Measurements from ENCODE around the gene PAPLN. TPM values are rescaled to one million over a fixed set of nuclear protein-coding genes. Genes with fewer than 3 reads are reported as not detected.
A peak's percentile ranks its signal among the peaks of the same experiment; 100 is the strongest.
"Not testable (repeated sequence)": the region's sequence is repeated elsewhere in the genome, so short reads cannot be mapped to it uniquely, and the experiment has no call there.

PAPLN gene
- total RNA-seq, result 0.58 TPM
- 1 to 10 TPM in 7 of 8 donors, under 1 TPM in 1; 0.87 to 4.2 (median 1.4) TPM for polyA plus RNA-seq (ENCODE audit: insufficient read depth in 1 of 8, insufficient read length in 8 of 8, low replicate concordance in 1 of 8)
- long read RNA-seq, donor 1, result 0 reads
- long read RNA-seq, donor 2, result 0 reads
- long read RNA-seq, donor 3, result 0 reads
- long read RNA-seq, donor 4, result 0 reads
- long read RNA-seq, donor 5, result 0 reads
- long read RNA-seq, donor 6, result 0 reads
- long read RNA-seq, donor 7, result 0 reads
- long read RNA-seq, donor 8, result 0 reads
- long read RNA-seq, donor 9, result 0 reads
- long read RNA-seq, donor 10, result 0 reads
- long read RNA-seq, donor 11, result 0 reads

GRCh38 chr14:73237219-73237785 lies at the start of gene PAPLN:
Gene PAPLN (plus strand): TSS chr14:73237506. CDS start chr14:73239779, 2,273 bp downstream.
- DNase-seq, result no peak
- H3K27me3 ChIP-seq (ENCODE audit: control insufficient read depth, insufficient read depth, low read length), result peaks cover 84% of the 10 kb centered on the region
- H3K36me3 ChIP-seq (ENCODE audit: control insufficient read depth, insufficient read depth, low read length), result no peaks in the 10 kb centered on the region
- H3K27ac ChIP-seq (ENCODE audit: low read length), result no peak within 1 kb of the TSS
- WGBS (ENCODE audit: insufficient coverage), result 2% methylated on average over 46 of the region's 48 CpGs
- H3K4me1 ChIP-seq (ENCODE audit: control insufficient read depth, insufficient read depth, low read length), result peaks cover 36% of the 10 kb centered on the region
- H3K4me3 ChIP-seq (ENCODE audit: low read length), result peak within 1 kb of the TSS; percentile 32
- no peaks in the 10 kb centered on the region for H3K9me3 ChIP-seq (replicated peaks; ENCODE audit: control insufficient read depth, low read depth, low read length)

- Histone ChIP-seq H3K27me3 (ENCODE audit: control insufficient read depth, insufficient read depth, low read length) (no peaks in the 10 kb centered on the region), H3K36me3 (ENCODE audit: control insufficient read depth, insufficient read depth, low read length) (peaks cover 29% of the 10 kb centered on the region), H3K27ac (ENCODE audit: low read length) (no peak overlapping the region), H3K4me3 (ENCODE audit: low read length) (no peak overlapping the region), H3K4me1 (ENCODE audit: control insufficient read depth, insufficient read depth, low read length) (no peaks in the 10 kb centered on the region), H3K9me3 (replicated peaks; ENCODE audit: control insufficient read depth, low read depth, low read length) (no peaks in the 10 kb centered on the region)
- DNase-seq, result no peak
- WGBS (ENCODE audit: insufficient coverage), result 93% methylated on average over 2 of the region's 3 CpGs
Observed at GRCh38 chr14:73188501-73188911, 48.8 kb upstream of the PAPLN start.

- no peak for DNase-seq
- Histone ChIP-seq H3K9me3 (replicated peaks; ENCODE audit: control insufficient read depth, low read depth, low read length) (no peaks in the 10 kb centered on the region), H3K4me1 (ENCODE audit: control insufficient read depth, insufficient read depth, low read length) (no peaks in the 10 kb centered on the region), H3K27me3 (ENCODE audit: control insufficient read depth, insufficient read depth, low read length) (no peaks in the 10 kb centered on the region), H3K36me3 (ENCODE audit: control insufficient read depth, insufficient read depth, low read length) (peaks cover 36% of the 10 kb centered on the region), H3K27ac (ENCODE audit: low read length) (no peak overlapping the region), H3K4me3 (ENCODE audit: low read length) (no peak overlapping the region)
- whole genome bisulfite sequencing (ENCODE audit: insufficient coverage), result 100% methylated on average over 1 of the region's 3 CpGs
Observed at GRCh38 chr14:73189651-73190050, 47.7 kb upstream of the PAPLN start.

GRCh38 chr14:73191441-73191840 lies 45.9 kb upstream of the PAPLN start:
- Histone ChIP-seq H3K4me1 (ENCODE audit: control insufficient read depth, insufficient read depth, low read length) (no peaks in the 10 kb centered on the region), H3K9me3 (replicated peaks; ENCODE audit: control insufficient read depth, low read depth, low read length) (no peaks in the 10 kb centered on the region), H3K4me3 (ENCODE audit: low read length) (no peak overlapping the region), H3K36me3 (ENCODE audit: control insufficient read depth, insufficient read depth, low read length) (peaks cover 40% of the 10 kb centered on the region), H3K27ac (ENCODE audit: low read length) (no peak overlapping the region), H3K27me3 (ENCODE audit: control insufficient read depth, insufficient read depth, low read length) (no peaks in the 10 kb centered on the region)
- no peak for DNase-seq
- no CpG with 5 or more reads among the region's 2 CpGs for WGBS (ENCODE audit: insufficient coverage)

GRCh38 chr14:73194306-73194705 lies 43.0 kb upstream of the PAPLN start:
- not testable (repeated sequence) for H3K27me3 ChIP-seq (ENCODE audit: control insufficient read depth, insufficient read depth, low read length); H3K4me1 ChIP-seq (ENCODE audit: control insufficient read depth, insufficient read depth, low read length); H3K9me3 ChIP-seq (replicated peaks; ENCODE audit: control insufficient read depth, low read depth, low read length); H3K4me3 ChIP-seq (ENCODE audit: low read length); DNase-seq; H3K27ac ChIP-seq (ENCODE audit: low read length)
- H3K36me3 ChIP-seq (ENCODE audit: control insufficient read depth, insufficient read depth, low read length), result peaks cover 41% of the 10 kb centered on the region
- 94% methylated on average over 3 of the region's 8 CpGs for WGBS (ENCODE audit: insufficient coverage)

GRCh38 chr14:73198253-73198652 lies 39.1 kb upstream of the PAPLN start:
- no peak for DNase-seq
- no peak overlapping the region for H3K27ac ChIP-seq (ENCODE audit: low read length)
- H3K36me3 ChIP-seq (ENCODE audit: control insufficient read depth, insufficient read depth, low read length), result peaks cover 34% of the 10 kb centered on the region
- H3K27me3 ChIP-seq (ENCODE audit: control insufficient read depth, insufficient read depth, low read length), result no peaks in the 10 kb centered on the region
- H3K9me3 ChIP-seq (replicated peaks; ENCODE audit: control insufficient read depth, low read depth, low read length), result no peaks in the 10 kb centered on the region
- H3K4me1 ChIP-seq (ENCODE audit: control insufficient read depth, insufficient read depth, low read length), result no peaks in the 10 kb centered on the region
- H3K4me3 ChIP-seq (ENCODE audit: low read length), result no peak overlapping the region
- WGBS (ENCODE audit: insufficient coverage), result 81% methylated on average over 2 of the region's 2 CpGs

GRCh38 chr14:73203527-73203926 lies 33.8 kb upstream of the PAPLN start:
- Histone ChIP-seq H3K27me3 (ENCODE audit: control insufficient read depth, insufficient read depth, low read length) (no peaks in the 10 kb centered on the region), H3K36me3 (ENCODE audit: control insufficient read depth, insufficient read depth, low read length) (peaks cover 49% of the 10 kb centered on the region), H3K9me3 (replicated peaks; ENCODE audit: control insufficient read depth, low read depth, low read length) (peaks cover 4% of the 10 kb centered on the region), H3K4me1 (ENCODE audit: control insufficient read depth, insufficient read depth, low read length) (no peaks in the 10 kb centered on the region), H3K27ac (ENCODE audit: low read length) (no peak overlapping the region), H3K4me3 (ENCODE audit: low read length) (no peak overlapping the region)
- whole genome bisulfite sequencing (ENCODE audit: insufficient coverage), result no CpG with 5 or more reads among the region's 2 CpGs
- no peak for DNase-seq

GRCh38 chr14:73207615-73208014 lies 29.7 kb upstream of the PAPLN start:
- no peak overlapping the region for H3K4me3 ChIP-seq (ENCODE audit: low read length)

GRCh38 chr14:73208390-73208789 lies 28.9 kb upstream of the PAPLN start:
- no CpG with 5 or more reads among the region's 3 CpGs for WGBS (ENCODE audit: insufficient coverage)

More at GRCh38 chr14:73207615-73208014, 29.7 kb upstream of the PAPLN start:
- Histone ChIP-seq H3K27ac (ENCODE audit: low read length) (no peak overlapping the region), H3K27me3 (ENCODE audit: control insufficient read depth, insufficient read depth, low read length) (no peaks in the 10 kb centered on the region), H3K36me3 (ENCODE audit: control insufficient read depth, insufficient read depth, low read length) (peaks cover 50% of the 10 kb centered on the region), H3K4me1 (ENCODE audit: control insufficient read depth, insufficient read depth, low read length) (no peaks in the 10 kb centered on the region), H3K9me3 (replicated peaks; ENCODE audit: control insufficient read depth, low read depth, low read length) (peaks cover 4% of the 10 kb centered on the region)
- no peak for DNase-seq
- 100% methylated on average over 1 of the region's 2 CpGs for WGBS (ENCODE audit: insufficient coverage)

GRCh38 chr14:73208846-73209245 lies 28.5 kb upstream of the PAPLN start:
- peaks cover 4% of the 10 kb centered on the region for H3K9me3 ChIP-seq (replicated peaks; ENCODE audit: control insufficient read depth, low read depth, low read length)
- H3K27ac ChIP-seq (ENCODE audit: low read length), result no peak overlapping the region
- DNase-seq, result no peak
- no peaks in the 10 kb centered on the region for H3K27me3 ChIP-seq (ENCODE audit: control insufficient read depth, insufficient read depth, low read length)
- no peak overlapping the region for H3K4me3 ChIP-seq (ENCODE audit: low read length)
- WGBS (ENCODE audit: insufficient coverage), result 96% methylated on average over 8 of the region's 8 CpGs
- peaks cover 55% of the 10 kb centered on the region for H3K36me3 ChIP-seq (ENCODE audit: control insufficient read depth, insufficient read depth, low read length)
- H3K4me1 ChIP-seq (ENCODE audit: control insufficient read depth, insufficient read depth, low read length), result no peaks in the 10 kb centered on the region

More at GRCh38 chr14:73208390-73208789, 28.9 kb upstream of the PAPLN start:
- H3K27ac ChIP-seq (ENCODE audit: low read length), result no peak overlapping the region
- H3K4me3 ChIP-seq (ENCODE audit: low read length), result no peak overlapping the region
- H3K36me3 ChIP-seq (ENCODE audit: control insufficient read depth, insufficient read depth, low read length), result peaks cover 56% of the 10 kb centered on the region
- DNase-seq, result no peak
- no peaks in the 10 kb centered on the region for H3K27me3 ChIP-seq (ENCODE audit: control insufficient read depth, insufficient read depth, low read length)
- H3K9me3 ChIP-seq (replicated peaks; ENCODE audit: control insufficient read depth, low read depth, low read length), result peaks cover 4% of the 10 kb centered on the region
- no peaks in the 10 kb centered on the region for H3K4me1 ChIP-seq (ENCODE audit: control insufficient read depth, insufficient read depth, low read length)

All from muscle of leg (tissue), 16 donors.